GM18861 (cell line): Measurements from ENCODE around the gene TNFRSF8.
"Not testable (repeated sequence)": the region's sequence is repeated elsewhere in the genome, so short reads cannot be mapped to it uniquely, and the experiment has no call there.

ENCODE experiments used
- ATAC-seq: cut with Tn5 transposase; IDR thresholded peaks from one replicate; pipeline ENCODE4 v1.9.1; 2021; ENCODE audit not compliant: unreplicated experiment

The TNFRSF8 gene

DNA sequence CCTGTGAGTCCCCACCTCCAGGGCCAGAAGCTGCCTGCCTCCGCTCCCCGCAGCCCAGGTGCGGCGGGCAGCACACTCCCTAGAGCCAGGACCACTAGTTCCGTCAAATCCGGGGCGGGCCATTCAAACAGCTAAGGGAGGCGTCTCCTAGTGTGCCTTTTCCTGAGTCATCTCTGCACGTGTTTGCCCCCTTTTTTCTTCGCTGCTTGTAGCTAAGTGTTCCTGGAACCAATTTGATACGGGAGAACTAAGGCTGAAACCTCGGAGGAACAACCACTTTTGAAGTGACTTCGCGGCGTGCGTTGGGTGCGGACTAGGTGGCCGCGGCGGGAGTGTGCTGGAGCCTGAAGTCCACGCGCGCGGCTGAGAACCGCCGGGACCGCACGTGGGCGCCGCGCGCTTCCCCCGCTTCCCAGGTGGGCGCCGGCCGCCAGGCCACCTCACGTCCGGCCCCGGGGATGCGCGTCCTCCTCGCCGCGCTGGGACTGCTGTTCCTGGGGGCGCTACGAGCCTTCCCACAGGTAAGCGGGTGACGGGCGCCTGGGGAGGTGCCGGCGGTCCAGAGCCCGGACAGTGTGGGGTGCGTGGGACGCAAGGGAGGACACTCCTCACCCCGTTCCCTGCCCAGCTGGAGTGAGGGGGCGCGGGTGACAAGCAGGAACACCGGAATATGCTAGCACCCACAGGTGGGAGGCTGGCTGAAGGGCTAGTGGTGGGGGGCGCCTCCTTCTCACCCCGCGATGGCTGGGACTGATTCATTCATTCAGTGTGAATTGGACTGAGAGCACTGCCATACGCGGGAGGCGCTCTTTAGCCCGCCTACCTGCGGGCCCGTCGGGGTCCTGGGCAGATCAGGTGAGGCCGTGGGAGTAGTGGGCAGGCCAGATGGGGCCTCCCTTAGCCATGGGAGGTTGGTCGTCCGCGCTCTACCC, at the start of gene TNFRSF8:
TNFRSF8 (plus strand) TSS at position 163 of the 932 bp plus-strand sequence; CDS start at position 459, 296 bp downstream.
- ATAC-seq: no peak

GRCh38 chr1:12014141-12014991, 48.7 kb upstream of the TNFRSF8 start:
- ATAC-seq: no peak

- no peak for ATAC-seq
Observed at GRCh38 chr1:12015001-12015491, 48.1 kb upstream of the TNFRSF8 start.

- ATAC-seq: no peak
Observed at GRCh38 chr1:12015499-12015898, 47.6 kb upstream of the TNFRSF8 start.

GRCh38 chr1:12016182-12016581, 46.9 kb upstream of the TNFRSF8 start:
- ATAC-seq: no peak

DNA sequence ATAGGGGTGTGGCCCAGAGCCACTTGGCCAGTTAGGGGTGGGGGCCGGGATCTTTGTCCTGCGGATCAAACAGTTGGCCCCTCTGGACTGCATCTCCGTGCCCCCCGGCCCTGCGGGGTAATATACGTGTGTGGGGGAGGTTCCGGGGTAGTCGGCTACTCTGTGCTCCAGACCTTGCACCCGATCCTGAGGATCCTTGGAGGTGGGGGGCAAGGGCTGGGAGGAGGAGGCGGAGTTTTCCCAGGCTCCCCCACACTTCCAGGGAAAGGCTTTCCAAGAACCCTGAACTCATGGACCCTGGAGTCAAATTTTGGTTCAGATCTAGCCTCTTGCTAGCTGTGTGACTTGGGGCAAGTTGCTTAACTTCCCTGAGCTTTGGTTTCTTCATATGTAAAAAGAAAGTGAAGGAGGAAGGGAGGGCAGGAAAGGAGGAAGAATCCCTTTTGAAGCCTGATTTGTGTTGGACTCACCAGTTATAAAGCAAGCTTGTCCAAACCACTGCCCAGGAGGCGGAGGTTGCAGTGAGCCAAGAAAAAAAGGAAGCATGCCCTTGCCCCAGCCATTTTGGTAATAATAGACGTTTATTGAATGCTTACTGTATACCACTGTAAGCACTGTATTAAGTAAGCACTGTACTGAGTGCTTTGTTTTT, 43.1 kb upstream of the TNFRSF8 start:
- no peak for ATAC-seq

GRCh38 chr1:12021616-12022015, 41.5 kb upstream of the TNFRSF8 start:
- ATAC-seq: no peak

DNA sequence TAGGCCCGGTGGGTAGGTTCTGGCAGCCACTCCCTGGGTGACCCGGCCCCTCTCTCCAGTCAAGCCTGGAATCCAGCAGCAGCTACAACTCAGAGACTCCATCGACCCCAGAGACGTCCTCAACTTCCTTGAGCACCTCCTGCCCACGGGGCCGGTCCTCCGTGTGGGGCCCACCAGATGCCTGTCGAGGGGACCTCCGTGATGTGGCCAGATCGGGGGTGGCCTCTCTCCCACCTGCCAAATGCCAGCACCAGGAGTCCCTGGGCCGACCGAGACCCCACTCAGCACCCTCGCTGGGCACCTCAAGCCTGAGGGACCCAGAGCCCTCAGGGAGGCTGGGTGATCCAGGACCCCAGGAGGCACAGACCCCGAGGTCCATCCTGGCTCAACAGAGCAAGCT, 41.1 kb upstream of the TNFRSF8 start:
- ATAC-seq: no peak

GRCh38 chr1:12026586-12026985, 36.5 kb upstream of the TNFRSF8 start:
- no peak for ATAC-seq

DNA sequence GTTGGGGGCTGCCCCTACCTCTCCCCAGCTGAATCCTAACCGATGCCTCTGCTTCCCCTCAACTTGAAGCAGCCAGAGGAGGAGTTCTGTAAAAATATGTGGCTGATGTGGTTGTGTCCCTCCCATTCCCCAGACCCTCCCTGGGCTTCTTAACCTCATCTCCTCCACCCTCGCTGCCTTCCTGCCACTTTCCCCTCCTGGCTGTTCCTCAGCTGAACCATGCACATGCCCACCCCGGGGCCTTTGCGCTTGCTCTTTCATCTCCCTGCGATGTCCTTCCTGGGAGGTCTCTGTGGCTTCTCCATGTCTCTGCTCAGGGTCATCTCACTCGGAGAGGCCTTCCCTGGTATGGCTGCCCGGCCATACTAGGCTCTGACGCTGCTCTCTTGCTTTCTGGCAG, 34.9 kb upstream of the TNFRSF8 start:
- no peak for ATAC-seq

- no peak for ATAC-seq
Observed at GRCh38 chr1:12028957-12029511, 34.1 kb upstream of the TNFRSF8 start.

DNA sequence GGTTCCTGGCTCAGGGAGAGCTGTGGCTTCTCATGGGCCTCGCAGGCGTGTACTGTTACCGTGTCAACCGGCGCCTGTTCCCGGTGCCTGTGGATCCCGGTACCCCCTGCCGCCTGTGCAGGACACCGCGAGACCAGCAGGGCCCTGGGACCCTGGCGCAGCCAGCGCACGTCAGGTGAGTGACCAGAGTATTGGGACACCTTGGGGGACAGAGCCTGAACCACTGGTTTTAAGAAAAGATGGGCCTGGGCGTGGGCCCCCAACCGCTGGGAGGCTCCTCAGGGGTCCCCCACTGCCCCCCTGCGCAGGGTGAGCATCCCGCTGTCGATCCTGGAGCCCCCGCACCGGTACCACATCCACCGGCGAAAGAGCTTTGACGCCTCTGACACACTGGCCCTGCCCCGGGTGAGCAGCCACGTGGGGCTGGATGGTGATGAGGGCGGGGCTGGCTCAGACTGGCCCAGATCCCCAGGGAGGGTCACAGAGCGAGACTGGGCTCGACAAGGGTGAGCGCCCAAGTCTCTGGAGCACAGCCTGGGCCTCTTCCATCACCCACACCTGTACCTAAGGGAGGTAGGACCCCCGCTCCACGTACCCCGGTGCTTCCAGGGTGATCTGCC, 33.3 kb upstream of the TNFRSF8 start:
- ATAC-seq: peak; percentile 38

DNA sequence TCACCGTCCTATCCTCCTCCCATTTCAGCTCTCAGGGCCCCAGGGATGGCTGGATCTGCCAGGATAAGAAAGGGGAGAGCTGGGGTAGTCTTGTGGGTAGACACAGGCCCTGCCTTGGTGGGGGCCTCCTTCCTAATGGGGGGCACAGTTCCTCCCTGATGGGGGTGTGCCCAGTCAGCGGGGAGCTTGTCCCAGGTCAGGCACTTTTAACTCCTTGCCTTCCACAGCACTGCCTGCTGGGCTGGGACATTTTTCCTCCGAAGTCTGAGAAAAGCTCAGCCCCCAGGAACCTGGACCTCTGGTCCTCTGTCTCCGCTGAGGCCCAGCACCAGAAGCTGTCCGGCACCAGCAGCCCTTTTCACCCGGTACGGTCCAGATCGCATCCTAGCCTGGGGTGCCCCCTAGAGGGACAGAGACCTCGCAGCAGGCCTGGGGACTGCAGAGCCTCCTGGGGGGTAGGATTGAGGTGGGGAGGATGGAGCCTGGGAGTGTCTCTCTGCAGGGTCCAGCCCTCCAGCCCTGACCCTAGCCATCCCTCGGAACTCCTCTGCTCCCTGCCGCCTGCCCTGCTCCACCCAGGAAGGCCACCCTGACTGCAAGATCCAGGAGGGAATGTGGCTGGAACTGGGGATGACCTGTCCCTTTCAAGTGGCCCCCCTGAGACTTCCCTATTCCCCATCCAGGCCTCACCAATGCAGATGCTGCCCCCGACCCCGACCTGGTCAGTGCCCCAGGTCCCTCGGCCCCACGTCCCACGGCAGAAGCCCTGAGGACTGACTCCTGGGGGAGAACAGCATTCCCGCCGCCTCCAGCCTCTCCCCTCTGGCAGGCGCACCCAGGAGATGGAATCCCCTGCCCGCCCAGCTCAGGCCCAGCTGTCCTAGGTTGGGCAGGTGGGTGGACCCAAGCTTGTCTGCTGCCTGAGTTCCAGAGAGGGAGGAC, 31.8 kb upstream of the TNFRSF8 start:
- ATAC-seq: no peak

DNA sequence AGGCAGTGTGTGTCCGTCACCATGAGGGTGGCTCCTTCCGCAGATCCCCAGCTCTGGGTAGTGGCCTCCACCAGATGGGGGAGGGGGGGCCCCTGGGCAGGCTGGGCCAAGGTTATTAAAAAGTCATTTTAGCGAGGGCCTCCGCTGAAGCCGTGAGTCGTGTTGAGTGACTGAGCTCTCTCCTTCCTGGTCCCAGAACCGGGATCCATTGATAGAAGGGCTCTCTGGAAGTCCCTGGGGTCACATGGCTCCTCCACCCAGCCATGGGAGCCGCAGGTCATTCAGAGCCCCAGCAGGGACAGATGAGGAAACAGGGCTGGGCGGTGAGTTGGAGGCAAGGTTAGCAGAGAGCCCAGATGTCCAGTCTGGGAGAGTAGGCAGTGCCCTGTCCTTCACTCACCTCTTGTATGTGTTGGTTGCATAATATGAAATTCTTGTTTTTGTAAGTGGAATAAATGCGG, 30.9 kb upstream of the TNFRSF8 start:
- no peak for ATAC-seq

- not testable (repeated sequence) for ATAC-seq
Observed at GRCh38 chr1:12033441-12033840, 29.7 kb upstream of the TNFRSF8 start.

GRCh38 chr1:12034381-12034801, 28.7 kb upstream of the TNFRSF8 start:
- no peak for ATAC-seq

DNA sequence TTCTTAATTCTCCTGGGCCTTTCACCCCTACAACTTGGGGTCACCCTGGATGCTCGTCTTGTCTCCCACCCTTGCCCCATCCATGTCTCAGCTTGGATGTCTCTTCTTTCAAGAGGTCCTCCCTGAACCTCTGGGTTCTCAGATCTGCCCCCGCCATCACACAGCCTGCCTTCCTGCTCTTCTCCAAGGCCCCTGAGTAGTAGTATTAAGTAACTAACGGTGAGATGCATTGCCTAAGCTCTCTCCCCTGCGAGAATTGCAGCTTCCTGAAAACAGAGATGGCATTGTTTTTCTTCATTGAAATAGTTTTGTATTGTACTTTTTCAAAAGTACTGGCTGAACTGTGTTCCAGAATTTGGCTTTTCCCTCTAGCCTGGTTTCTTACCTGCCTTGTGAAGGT, 27.8 kb upstream of the TNFRSF8 start:
- no peak for ATAC-seq

GRCh38 chr1:12037486-12038355, 25.4 kb upstream of the TNFRSF8 start:
- no peak for ATAC-seq
